Urothelium cell line (cell line): ENCODE data around the gene ZNF579.
"Not testable (repeated sequence)": the region's sequence is repeated elsewhere in the genome, so short reads cannot be mapped to it uniquely, and the experiment has no call there.

Source experiments
- DNase-seq: peaks from one replicate; pipeline ENCODE4 v3.0.0; 2011; ENCODE audit warnings: low spot score, mixed read lengths
- FAIRE-seq: peaks from 2 replicates; lab custom pipeline; 2011; peaks lifted over from hg19 to GRCh38; lab: Jason Lieb, UNC

Gene ZNF579

GRCh38 chr19:55541091-55541490 lies 39.6 kb downstream of the ZNF579 start:
- DNase-seq (no peak), FAIRE-seq (no peak)

DNA sequence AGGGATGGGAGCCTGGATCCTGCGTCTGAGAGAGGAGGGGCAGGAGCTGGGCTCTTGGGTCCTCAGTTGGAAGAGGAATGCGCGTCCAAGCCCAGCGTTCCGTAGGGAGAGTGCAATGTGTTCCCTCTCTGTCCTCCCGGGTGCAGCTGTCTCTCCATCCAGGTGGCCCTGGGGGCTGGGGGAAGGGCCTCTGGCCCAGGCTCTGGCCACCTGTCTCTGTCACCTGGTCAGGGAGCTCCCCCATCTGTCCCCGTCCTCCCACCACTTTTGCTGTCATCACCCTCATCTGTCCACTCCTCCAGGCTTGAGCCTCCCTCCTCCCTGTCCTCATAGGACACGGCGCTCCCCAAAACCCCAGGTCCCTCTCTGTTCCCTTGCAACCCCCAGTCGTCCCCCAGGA lies 40.0 kb downstream of the ZNF579 start:
- DNase-seq: no peak
- no peak for FAIRE-seq

DNA sequence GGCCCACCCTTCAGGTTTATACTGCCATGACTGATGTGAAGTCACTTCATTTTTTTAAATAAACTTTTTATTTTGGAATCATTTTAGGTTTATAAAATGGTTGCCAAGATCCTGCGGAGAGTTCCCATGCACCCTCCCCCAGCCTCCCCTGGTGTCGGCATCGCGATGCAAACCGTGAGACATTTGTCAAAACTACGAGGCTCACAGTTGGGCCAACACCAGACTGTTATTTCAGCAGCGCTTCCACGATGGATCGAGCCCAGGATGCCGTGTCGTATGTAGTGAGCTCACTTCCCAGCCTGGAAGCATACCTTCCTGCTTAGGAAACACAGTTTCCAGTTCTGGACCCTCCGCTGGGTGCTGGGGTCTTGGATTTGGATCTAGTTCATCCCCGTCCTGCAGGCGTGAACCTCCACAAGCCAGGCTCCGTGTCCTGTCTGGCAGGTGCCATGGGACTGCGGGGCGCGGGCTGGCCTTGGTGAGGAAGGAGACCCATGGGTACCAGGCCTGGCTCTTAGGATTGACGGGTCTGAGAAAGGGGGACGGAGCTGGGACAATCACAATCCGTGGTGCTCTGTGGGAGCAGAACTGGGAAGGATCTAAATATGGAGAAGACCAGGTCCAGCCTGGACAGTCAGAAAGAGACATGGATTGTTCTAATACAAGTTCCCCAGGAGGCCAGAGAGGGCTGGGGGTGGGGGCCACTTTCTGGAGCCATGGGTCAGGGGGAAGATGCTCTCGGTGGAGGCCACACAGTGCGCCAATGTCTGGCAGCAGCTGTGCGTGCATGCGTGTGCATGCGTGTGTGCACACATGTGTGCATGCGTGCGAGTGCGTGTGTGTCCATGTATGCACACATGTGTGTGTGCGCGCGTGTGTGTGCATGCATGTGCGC lies 41.3 kb downstream of the ZNF579 start:
- DNase-seq (no peak), FAIRE-seq (no peak)

DNA sequence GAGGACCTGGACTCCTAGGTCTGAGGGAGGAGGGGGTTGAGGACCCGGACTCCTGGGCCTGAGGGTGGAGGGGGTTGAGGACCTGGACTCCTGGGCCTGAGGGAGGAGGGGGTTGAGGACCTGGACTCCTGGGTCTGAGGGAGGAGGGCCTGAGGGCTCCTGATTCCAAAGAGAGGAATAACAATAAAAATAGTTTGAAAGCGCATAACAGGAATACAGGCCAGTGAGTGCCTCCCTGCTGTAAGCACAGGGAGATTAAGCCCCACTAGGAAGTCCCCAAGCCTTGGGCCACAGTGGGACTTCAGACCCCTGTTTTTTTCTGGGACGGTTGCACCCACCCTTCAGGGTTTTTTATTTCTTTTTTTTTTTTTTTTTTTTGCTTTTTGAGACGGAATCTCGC lies 42.5 kb downstream of the ZNF579 start:
- no peak for DNase-seq
- no peak for FAIRE-seq

- FAIRE-seq (no peak), DNase-seq (peak; percentile 86)
Observed at GRCh38 chr19:55537741-55538111, 42.9 kb downstream of the ZNF579 start.

GRCh38 chr19:55536951-55537740 lies 43.5 kb downstream of the ZNF579 start, which contains the start of gene SBK2:
TSS of gene SBK2 (minus strand) at chr19:55537133. CDS start at chr19:55536294, 839 bp downstream.
- no peak for DNase-seq
- no peak for FAIRE-seq

- DNase-seq: no peak
- no peak for FAIRE-seq
Observed at GRCh38 chr19:55536366-55536765, 44.3 kb downstream of the ZNF579 start.

GRCh38 chr19:55535965-55536350 lies 44.7 kb downstream of the ZNF579 start:
- FAIRE-seq (no peak), DNase-seq (no peak)

- no peak for DNase-seq
- no peak for FAIRE-seq
Observed at GRCh38 chr19:55535173-55535964, 45.3 kb downstream of the ZNF579 start.

DNA sequence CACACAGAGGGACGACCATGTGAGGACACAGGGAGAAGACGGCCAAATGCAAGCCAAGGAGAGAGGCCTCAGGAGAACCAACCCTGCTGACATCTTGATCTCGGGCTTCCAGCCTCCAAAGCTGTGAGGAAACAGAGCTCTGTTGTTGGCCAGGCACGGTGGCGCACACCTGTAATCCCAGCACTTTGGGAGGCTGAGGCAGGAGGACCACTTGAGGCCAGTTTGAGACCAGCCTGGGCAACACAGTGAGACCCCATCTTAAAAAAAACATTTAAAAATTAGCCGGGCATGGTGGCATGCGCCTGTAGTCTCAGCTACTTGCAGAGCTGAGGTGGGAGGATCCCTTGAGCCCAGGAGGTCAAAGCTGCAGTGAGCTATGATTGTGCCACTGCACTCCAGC lies 46.4 kb downstream of the ZNF579 start:
- not testable (repeated sequence) for FAIRE-seq, DNase-seq

- FAIRE-seq (no peak), DNase-seq (no peak)
Observed at GRCh38 chr19:55530996-55531395, 49.7 kb downstream of the ZNF579 start.

- DNase-seq (no peak), FAIRE-seq (no peak)
Observed at GRCh38 chr19:55529636-55530234, 50.9 kb downstream of the ZNF579 start.

DNA sequence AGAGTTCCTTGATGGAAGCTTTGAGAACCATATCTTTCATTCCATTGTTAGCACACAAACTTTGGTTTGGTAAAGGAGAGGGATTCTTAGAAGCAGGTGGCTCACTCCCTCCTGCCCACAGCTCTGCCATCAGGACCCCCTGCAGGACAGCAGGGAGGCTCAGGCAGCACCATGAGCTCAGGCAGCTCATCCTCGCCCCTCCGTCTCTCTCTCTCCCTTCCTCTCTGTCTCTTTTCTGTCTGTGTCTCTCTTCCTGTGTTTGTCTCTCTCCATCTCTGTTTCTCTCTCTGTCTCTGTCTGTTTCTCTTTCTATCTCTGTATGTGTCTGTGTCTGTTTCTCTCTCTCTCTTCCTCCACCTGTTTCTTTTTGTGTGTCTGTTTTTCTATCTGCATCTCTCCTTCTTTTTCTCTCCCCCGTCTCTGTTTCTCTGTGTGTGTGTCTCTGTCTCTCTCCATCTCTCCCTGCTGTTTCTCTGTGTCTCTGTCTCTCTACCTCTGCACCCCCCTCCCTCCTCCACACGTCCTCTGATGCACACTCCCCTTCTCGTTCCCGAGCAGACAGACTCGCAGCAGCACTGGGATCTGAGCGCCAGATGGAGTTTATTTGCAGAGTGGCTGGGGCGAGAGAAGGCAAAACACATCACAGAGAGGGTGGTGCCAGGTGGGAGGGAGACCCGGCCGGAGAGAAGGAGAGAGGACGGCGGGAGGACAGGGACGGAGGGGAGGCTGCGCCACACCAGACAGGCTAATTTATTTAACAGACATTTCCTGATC lies 52.4 kb downstream of the ZNF579 start:
- no peak for DNase-seq
- FAIRE-seq: no peak

GRCh38 chr19:55527197-55528029 lies 53.2 kb downstream of the ZNF579 start:
- FAIRE-seq: peak; percentile 98
- DNase-seq: no peak
